ENCODE measurements around the gene SKAP1.

- no peak for TF ChIP-seq CTCF (conservative IDR thresholded peaks at IDR 0.05 in 1 of 2, IDR thresholded peaks at IDR 0.05 in 1 of 2; ENCODE audit: extremely low read depth in 1 of 2, insufficient read depth in 1 of 2, low read depth in 1 of 2, low read length in 2 of 2)
- TF ChIP-seq EZH2 (IDR thresholded peaks at IDR 0.05; ENCODE audit: borderline replicate concordance, low read length): no peak
Observed at GRCh38 chr17:48247038-48247437, 183.0 kb downstream of the SKAP1 start.

Data from mammary epithelial cell (primary cell).